ENCODE results near the gene NDUFB10.
"Not testable (repeated sequence)": the region's sequence is repeated elsewhere in the genome, so short reads cannot be mapped to it uniquely, and the experiment has no call there.

The NDUFB10 gene

GRCh38 chr16:1959269-1960039 lies at the start of gene NDUFB10:
Gene NDUFB10, plus strand, starts transcription at chr16:1959538. Its CDS starts 87 bp downstream, at chr16:1959625.
- DNase-seq (ENCODE audit: low read depth in 2 of 3, low spot score in 1 of 3), result peak; percentile 85 to 92 (median 90)

- DNase-seq (ENCODE audit: low read depth in 2 of 3, low spot score in 1 of 3), result no peak
Measured at GRCh38 chr16:1909561-1910231, 49.6 kb upstream of the NDUFB10 start.

- no peak for DNase-seq (ENCODE audit: low read depth in 2 of 3, low spot score in 1 of 3)
Measured at GRCh38 chr16:1911467-1912214, 47.7 kb upstream of the NDUFB10 start.

- no peak for DNase-seq (ENCODE audit: low read depth in 2 of 3, low spot score in 1 of 3)
Measured at GRCh38 chr16:1912215-1912543, 47.2 kb upstream of the NDUFB10 start.

- DNase-seq (ENCODE audit: low read depth in 2 of 3, low spot score in 1 of 3), result no peak
Measured at GRCh38 chr16:1913327-1914083, 45.8 kb upstream of the NDUFB10 start.

GRCh38 chr16:1914084-1914608 lies 45.2 kb upstream of the NDUFB10 start:
- DNase-seq (ENCODE audit: low read depth in 2 of 3, low spot score in 1 of 3), result no peak

GRCh38 chr16:1914988-1915387 lies 44.4 kb upstream of the NDUFB10 start:
- DNase-seq (ENCODE audit: low read depth in 2 of 3, low spot score in 1 of 3), result no peak

- DNase-seq (ENCODE audit: low read depth in 2 of 3, low spot score in 1 of 3), result no peak
Measured at GRCh38 chr16:1915732-1916639, 43.4 kb upstream of the NDUFB10 start.

GRCh38 chr16:1916640-1916990 lies 42.7 kb upstream of the NDUFB10 start:
- DNase-seq (ENCODE audit: low read depth in 2 of 3, low spot score in 1 of 3), result no peak

- no peak for DNase-seq (ENCODE audit: low read depth in 2 of 3, low spot score in 1 of 3)
Measured at GRCh38 chr16:1917056-1917664, 42.2 kb upstream of the NDUFB10 start.

GRCh38 chr16:1917665-1918350 lies 41.5 kb upstream of the NDUFB10 start:
- DNase-seq (ENCODE audit: low read depth in 2 of 3, low spot score in 1 of 3), result no peak

GRCh38 chr16:1918351-1919326 lies 40.7 kb upstream of the NDUFB10 start, which contains the start of gene HS3ST6:
Gene HS3ST6, minus strand, starts transcription at chr16:1918415. Its CDS starts 92 bp downstream, at chr16:1918323.
- no peak for DNase-seq (ENCODE audit: low read depth in 2 of 3, low spot score in 1 of 3)

GRCh38 chr16:1919327-1919998 lies 39.9 kb upstream of the NDUFB10 start:
- no peak for DNase-seq (ENCODE audit: low read depth in 2 of 3, low spot score in 1 of 3)

GRCh38 chr16:1920122-1920521 lies 39.2 kb upstream of the NDUFB10 start:
- not testable (repeated sequence) for DNase-seq (ENCODE audit: low read depth in 2 of 3, low spot score in 1 of 3)

- peak in 1 of 3 donors; percentile 12 for DNase-seq (ENCODE audit: low read depth in 2 of 3, low spot score in 1 of 3)
Measured at GRCh38 chr16:1920727-1921171, 38.6 kb upstream of the NDUFB10 start.

- no peak for DNase-seq (ENCODE audit: low read depth in 2 of 3, low spot score in 1 of 3)
Measured at GRCh38 chr16:1922357-1922756, 37.0 kb upstream of the NDUFB10 start.
